Common myeloid progenitor, CD34-positive (primary cell): ENCODE data around the gene NOLC1.

Experiments
- CTCF ChIA-PET: fragments of 350-600 bp; sonication (Branson Sonifier 250); formaldehyde crosslinking; loops from one replicate; lab custom pipeline; 2021; ENCODE audit warnings: antibody characterized with exemption; lab: Charles Lee
- POLR2A ChIA-PET: fragments of 350-600 bp; sonication (Branson Sonifier 250); formaldehyde crosslinking; loops from one replicate; lab custom pipeline; 2021; ENCODE audit warnings: antibody characterized with exemption; lab: Charles Lee
- DNase-seq, 3 donors: peaks; one replicate each; pipeline versions ENCODE4 v3.0.0 to v3.0.0-alpha.2; 2013
- H3K27ac ChIP-seq, 2 experiments: 1 replicate in 1 of 2; 2 replicates in 1 of 2; pipeline ENCODE4 v1.7.0; 2013; ENCODE audit warnings: inconsistent platforms in 2 of 2, low read length in 2 of 2, mild to moderate bottlenecking in 2 of 2, low read depth in 1 of 2, moderate library complexity in 1 of 2; ENCODE audit not compliant: severe bottlenecking in 2 of 2, insufficient read depth in 1 of 2, poor library complexity in 1 of 2
- H3K27me3 ChIP-seq, 5 experiments: replicated peaks in 2 of 5; 1 replicate in 3 of 5; 2 replicates in 2 of 5; pipeline versions ENCODE4 v1.6.1 to v1.7.0; 2013; ENCODE audit warnings: low read length in 4 of 5, mild to moderate bottlenecking in 2 of 5, moderate library complexity in 2 of 5, inconsistent platforms in 1 of 5; ENCODE audit not compliant: insufficient read depth in 5 of 5, control insufficient read depth in 4 of 5
- H3K36me3 ChIP-seq, 4 experiments: 1 replicate in 2 of 4; 2 replicates in 2 of 4; pipeline versions ENCODE4 v1.6.1 to v1.7.0; 2013; ENCODE audit warnings: low read length in 3 of 4, control low read depth in 1 of 4, mild to moderate bottlenecking in 1 of 4; ENCODE audit not compliant: control insufficient read depth in 4 of 4, insufficient read depth in 4 of 4
- H3K4me1 ChIP-seq, 4 experiments: 1 replicate in 3 of 4; 2 replicates in 1 of 4; pipeline versions ENCODE4 v1.6.1 to v1.7.1; 2013; ENCODE audit warnings: low read length in 3 of 4, mild to moderate bottlenecking in 3 of 4, control low read depth in 1 of 4, inconsistent platforms in 1 of 4, moderate library complexity in 1 of 4; ENCODE audit not compliant: control insufficient read depth in 4 of 4, insufficient read depth in 4 of 4; ENCODE audit errors: control extremely low read depth in 1 of 4
- H3K4me3 ChIP-seq, 7 experiments: 1 replicate in 4 of 7; 2 replicates in 3 of 7; pipeline versions ENCODE4 v1.5.1 to v1.7.0; 2013; ENCODE audit warnings: mild to moderate bottlenecking in 7 of 7, low read length in 6 of 7, moderate library complexity in 6 of 7, inconsistent platforms in 2 of 7, low read depth in 2 of 7, control low read depth in 1 of 7; ENCODE audit not compliant: insufficient read depth in 4 of 7, control insufficient read depth in 1 of 7; ENCODE audit errors: extremely low read depth in 1 of 7
- H3K9me3 ChIP-seq, 5 experiments: 1 replicate in 4 of 5; 2 replicates in 1 of 5; pipeline versions ENCODE4 v1.6.1 to v1.7.1; 2013; ENCODE audit warnings: low read length in 4 of 5, mild to moderate bottlenecking in 2 of 5, inconsistent platforms in 1 of 5, low read depth in 1 of 5, moderate library complexity in 1 of 5; ENCODE audit not compliant: control insufficient read depth in 4 of 5, insufficient read depth in 2 of 5; ENCODE audit errors: control extremely low read depth in 1 of 5
- WGBS: methylation state at CpG from one replicate; pipeline ENCODE4 v1.1.5; 2013; ENCODE audit not compliant: insufficient coverage; 5-methylcytosine and 5-hydroxymethylcytosine counted together

The NOLC1 gene

GRCh38 chr10:102117391-102118159 lies 34.6 kb upstream of the NOLC1 start:
- Histone ChIP-seq H3K27ac (peak overlapping the region; percentile 40 to 89), H3K4me3 (peak overlapping the region in 6 of 7 experiments; percentile 28 to 95 (median 87)), H3K27me3 (no peaks in the 10 kb centered on the region), H3K36me3 (peaks cover 0 to 2% (median 0%) of the 10 kb centered on the region in 4 experiments), H3K9me3 (no peaks in the 10 kb centered on the region), H3K4me1 (peaks cover 22 to 83% (median 74%) of the 10 kb centered on the region in 4 experiments)
- DNase-seq, result peak; percentile 79 to 90 (median 88)
- POLR2A ChIA-PET, result no interaction called here
- CTCF ChIA-PET, result interaction anchor here (1.0 to 2.5 kb wide), 7 partner anchors 13 to 66 kb away, joined by 3 to 11 read pairs (median 4); partner anchors contain the start of gene PPRC1
- WGBS, result 3% methylated on average over 6 of the region's 12 CpGs

GRCh38 chr10:102118867-102119266 lies 33.3 kb upstream of the NOLC1 start:
- Histone ChIP-seq H3K36me3 (peaks cover 0 to 4% (median 0%) of the 10 kb centered on the region in 4 experiments), H3K4me1 (peaks cover 20 to 71% (median 61%) of the 10 kb centered on the region in 4 experiments), H3K27me3 (no peaks in the 10 kb centered on the region), H3K27ac (peak overlapping the region; percentile 40 to 89), H3K4me3 (peak overlapping the region; percentile 17 to 95 (median 83)), H3K9me3 (no peaks in the 10 kb centered on the region)
- 7% methylated on average over 5 of the region's 6 CpGs for WGBS
- POLR2A ChIA-PET, result no interaction called here
- no peak for DNase-seq
- CTCF ChIA-PET, result interaction anchor here (0.6 to 1.6 kb wide), 7 partner anchors 13 to 214 kb away, joined by 3 to 7 read pairs (median 3); partner anchors contain the start of gene PPRC1

GRCh38 chr10:102119417-102120141 lies 32.6 kb upstream of the NOLC1 start:
- peak in 2 of 3 donors; percentile 68 to 78 for DNase-seq
- POLR2A ChIA-PET, result interaction anchor here (1.4 kb wide), 1 partner anchor 13 kb away, joined by 3 read pairs; the partner anchor contains the start of gene PPRC1
- peaks cover 0 to 4% (median 0%) of the 10 kb centered on the region in 4 experiments for H3K36me3 ChIP-seq
- no peaks in the 10 kb centered on the region for H3K9me3 ChIP-seq
- peak overlapping the region; percentile 58 to 95 (median 83) for H3K4me3 ChIP-seq
- no peaks in the 10 kb centered on the region for H3K27me3 ChIP-seq
- CTCF ChIA-PET, result interaction anchor here (0.6 to 1.4 kb wide), 4 partner anchors 13 to 215 kb away, joined by 3 to 7 read pairs (median 4); partner anchors contain the start of gene PPRC1
- H3K4me1 ChIP-seq, result peaks cover 20 to 69% (median 58%) of the 10 kb centered on the region in 4 experiments
- H3K27ac ChIP-seq, result peak overlapping the region; percentile 79 to 89
- 0% methylated on average over 12 of the region's 22 CpGs for WGBS

- Histone ChIP-seq H3K27me3 (no peaks in the 10 kb centered on the region), H3K4me1 (peaks cover 20 to 63% (median 53%) of the 10 kb centered on the region in 4 experiments), H3K36me3 (peaks cover 0 to 4% (median 0%) of the 10 kb centered on the region in 4 experiments), H3K27ac (peak within 1 kb of the TSS; percentile 79 to 89), H3K9me3 (no peaks in the 10 kb centered on the region), H3K4me3 (peak within 1 kb of the TSS; percentile 64 to 95 (median 91))
- POLR2A ChIA-PET, result interaction anchor here (1.1 to 1.4 kb wide), 2 partner anchors 12 to 39 kb away, joined by 3 to 4 read pairs; partner anchors contain the start of gene PPRC1
- peak; percentile 72 to 89 (median 81) for DNase-seq
- CTCF ChIA-PET, result interaction anchor here (1.7 kb wide), 1 partner anchor 47 kb away, joined by 7 read pairs; no protein-coding TSS in a partner anchor
- 0% methylated on average over 80 of the region's 104 CpGs for WGBS
These were observed 31.8 kb upstream of the NOLC1 start, which contains the start of gene LDB1 for GRCh38 chr10:102120142-102120990. LDB1 (minus strand) TSS chr10:102120368; CDS start chr10:102120110, 258 bp downstream.

- WGBS, result 6% methylated on average over 4 of the region's 15 CpGs
- CTCF ChIA-PET, result interaction anchor here (1.3 to 3.5 kb wide), 4 partner anchors 9 to 48 kb away, joined by 3 to 36 read pairs (median 10); partner anchors contain the start of gene PPRC1
These were observed 31.0 kb upstream of the NOLC1 start for GRCh38 chr10:102120991-102121738.

More at GRCh38 chr10:102120991-102121738, 31.0 kb upstream of the NOLC1 start:
- H3K4me3 ChIP-seq, result peak overlapping the region; percentile 64 to 95 (median 91)
- peak overlapping the region; percentile 75 to 89 for H3K27ac ChIP-seq
- no peaks in the 10 kb centered on the region for H3K9me3 ChIP-seq
- POLR2A ChIA-PET, result interaction anchor here (1.1 kb wide), 1 partner anchor 39 kb away, joined by 4 read pairs; no protein-coding TSS in a partner anchor
- no peaks in the 10 kb centered on the region for H3K27me3 ChIP-seq
- DNase-seq, result peak in 2 of 3 donors; percentile 66 to 73
- peaks cover 0 to 4% (median 0%) of the 10 kb centered on the region in 4 experiments for H3K36me3 ChIP-seq
- peaks cover 15 to 55% (median 46%) of the 10 kb centered on the region in 4 experiments for H3K4me1 ChIP-seq
